HCT116 (cell line): ENCODE data around the gene CDY2A. TPM values are rescaled to one million over a fixed set of nuclear protein-coding genes. Genes with fewer than 3 reads are reported as not detected.
A peak's percentile ranks its signal among the peaks of the same experiment; 100 is the strongest.
"Not testable (repeated sequence)": the region's sequence is repeated elsewhere in the genome, so short reads cannot be mapped to it uniquely, and the experiment has no call there.

Source experiments
- ATAC-seq: fragments of 200-7000 bp; cut with Tn5 transposase; 2 replicates; pipeline ENCODE4 v1.9.1; 2020; ENCODE audit warnings: mild to moderate bottlenecking, moderate library complexity
- BruUV-seq: library from RNA; stranded (reverse); fragments of 400-500 nt; replicated peaks from 2 replicates; lab custom pipeline; 2021; lab: Mats Ljungman, UMichigan
- CTCF ChIA-PET: fragments of 300-600 bp; sonication (Branson Sonifier 250); formaldehyde crosslinking; loops from one replicate; lab custom pipeline; 2021; ENCODE audit warnings: antibody characterized with exemption; lab: Charles Lee
- POLR2A ChIA-PET: fragments of 300-600, 350-600 bp; sonication (Branson Sonifier 250); formaldehyde crosslinking; loops from one replicate; lab custom pipeline; 2021; ENCODE audit warnings: antibody characterized with exemption; lab: Charles Lee
- RAD21 ChIA-PET, 2 experiments: fragments of 300-600 bp; sonication (Branson Sonifier 250); formaldehyde crosslinking; loops; one replicate each; lab custom pipeline; 2023; ENCODE audit warnings: low total read pairs in 2 of 2; ENCODE audit not compliant: uncharacterized antibody in 2 of 2, unreplicated experiment in 2 of 2, low non-redundant PET in 1 of 2; lab: Charles Lee
- DNase-seq: peaks from one replicate; pipeline ENCODE4 v3.0.0-alpha.2; 2010; ENCODE audit warnings: low read depth, low spot score
- H2AFZ ChIP-seq: fragments of 200-600 bp; shearing (Covaris generic), sonication (generic); 2 replicates; pipeline ENCODE4 v1.6.1; 2017; ENCODE audit warnings: low read depth, mixed run types, mixed read lengths, antibody characterized with exemption, low read length; ENCODE audit not compliant: poor library complexity, severe bottlenecking
- H3K27ac ChIP-seq: 2 replicates; pipeline ENCODE4 v1.5.1; 2012; ENCODE audit warnings: low read depth, low read length
- H3K27me3 ChIP-seq: fragments of 200-600 bp; sonication (generic); 2 replicates; pipeline ENCODE4 v1.6.1; 2016; ENCODE audit warnings: mixed run types, low read length, mixed read lengths; ENCODE audit not compliant: insufficient read depth
- H3K36me3 ChIP-seq, 2 experiments: fragments of 200-500 bp in 1 of 2; fragments of 200-600 bp in 1 of 2; sonication (Bioruptor generic) in 1 of 2; sonication (generic) in 1 of 2; 2 replicates each; pipeline versions ENCODE4 v1.5.1 to v1.6.1; 2014 to 2016; ENCODE audit warnings: low read length in 2 of 2, inconsistent platforms in 1 of 2, mixed read lengths in 1 of 2, mixed run types in 1 of 2; ENCODE audit not compliant: insufficient read depth in 2 of 2, control insufficient read depth in 1 of 2
- H3K4me1 ChIP-seq, 2 experiments: fragments of 200-600 bp in 1 of 2; sonication (generic) in 1 of 2; 2 replicates each; pipeline versions ENCODE4 v1.5.1 to v1.6.1; 2012 to 2017; ENCODE audit warnings: low read length in 2 of 2, inconsistent platforms in 1 of 2, mild to moderate bottlenecking in 1 of 2, mixed read lengths in 1 of 2, mixed run types in 1 of 2, moderate library complexity in 1 of 2; ENCODE audit not compliant: insufficient read depth in 2 of 2, control insufficient read depth in 1 of 2
- H3K4me2 ChIP-seq: fragments of 200-600 bp; sonication (generic); 2 replicates; pipeline ENCODE4 v1.6.1; 2017; ENCODE audit warnings: mixed run types, low read length, mixed read lengths
- H3K4me3 ChIP-seq, 2 experiments: fragments of 200-600 bp in 1 of 2; sonication (generic) in 1 of 2; replicated peaks in 1 of 2; 2 replicates each; pipeline ENCODE4 v1.5.1; 2011 to 2016; ENCODE audit warnings: low read length in 2 of 2, control low read depth in 1 of 2, low read depth in 1 of 2, mild to moderate bottlenecking in 1 of 2, mixed read lengths in 1 of 2, mixed run types in 1 of 2
- H3K79me2 ChIP-seq: fragments of 200-600 bp; sonication (generic); 2 replicates; pipeline ENCODE4 v1.6.1; 2017; ENCODE audit warnings: mild to moderate bottlenecking, mixed run types, low read length, moderate library complexity, mixed read lengths; ENCODE audit not compliant: insufficient read depth
- H3K9ac ChIP-seq: fragments of 200-600 bp; sonication (generic); 2 replicates; pipeline ENCODE4 v1.6.1; 2016; ENCODE audit warnings: low read length, mixed read lengths
- H3K9me2 ChIP-seq: fragments of 200-600 bp; sonication (generic), shearing (Covaris generic); 2 replicates; pipeline ENCODE4 v1.6.1; 2017; ENCODE audit warnings: mixed run types, mild to moderate bottlenecking, moderate library complexity; ENCODE audit not compliant: insufficient read depth
- H3K9me3 ChIP-seq, 2 experiments: fragments of 200-500 bp in 1 of 2; fragments of 200-600 bp in 1 of 2; sonication (Bioruptor generic) in 1 of 2; sonication (generic) in 1 of 2; 2 replicates each; pipeline ENCODE4 v1.6.1; 2014 to 2017; ENCODE audit warnings: low read length in 2 of 2, mixed read lengths in 2 of 2, inconsistent platforms in 1 of 2, low read depth in 1 of 2, mild to moderate bottlenecking in 1 of 2, mixed run types in 1 of 2, moderate library complexity in 1 of 2; ENCODE audit not compliant: control insufficient read depth in 1 of 2, insufficient read depth in 1 of 2
- H4K20me1 ChIP-seq: fragments of 200-600 bp; sonication (generic), shearing (Covaris generic); 2 replicates; pipeline ENCODE4 v1.6.1; 2017; ENCODE audit warnings: mixed run types, mild to moderate bottlenecking, moderate library complexity; ENCODE audit not compliant: insufficient read depth
- intact Hi-C: fragments of 100-400 bp; cut with micrococcal nuclease; formaldehyde crosslinking; loops from 2 replicates; pipeline ENCODE4 v1.10.0; 2022
- total RNA-seq: library from RNA; stranded (reverse); gene quantifications from one replicate; pipeline ENCODE4 v1.2.1, GENCODE V29; 2021; ENCODE audit not compliant: unreplicated experiment

CDY2A gene
- total RNA-seq, 1 experiment from 2014 or later: not detected

DNA sequence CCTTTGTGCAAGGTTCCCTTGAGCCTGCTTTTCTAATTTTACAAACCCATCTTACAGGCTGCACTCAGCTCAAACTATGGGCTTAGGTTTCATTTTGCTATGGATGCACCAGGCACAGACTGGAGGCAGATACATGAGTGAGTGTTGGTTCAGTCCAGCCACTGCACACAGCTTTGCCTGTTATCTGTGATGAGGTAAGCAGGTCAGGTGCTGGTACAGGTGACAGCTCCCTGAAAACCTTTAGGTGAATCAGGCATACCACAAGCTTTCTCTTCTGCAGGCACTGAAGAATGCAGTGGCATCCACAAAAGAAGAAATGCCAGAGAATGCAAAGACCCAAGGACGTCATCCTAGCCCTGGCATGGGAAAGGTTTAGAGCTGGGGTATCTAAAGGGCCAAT is 3.3 kb downstream of the CDY2A start:
- RAD21 ChIA-PET, H3K79me2 ChIP-seq, H3K27me3 ChIP-seq, H3K9me3 ChIP-seq, H3K4me1 ChIP-seq, H4K20me1 ChIP-seq, H3K9ac ChIP-seq, CTCF ChIA-PET, DNase-seq, ATAC-seq, intact Hi-C loops, BruUV-seq, POLR2A ChIA-PET, H3K4me2 ChIP-seq, H3K4me3 ChIP-seq, H3K9me2 ChIP-seq, H3K27ac ChIP-seq, H2AFZ ChIP-seq, H3K36me3 ChIP-seq: not testable (repeated sequence)

DNA sequence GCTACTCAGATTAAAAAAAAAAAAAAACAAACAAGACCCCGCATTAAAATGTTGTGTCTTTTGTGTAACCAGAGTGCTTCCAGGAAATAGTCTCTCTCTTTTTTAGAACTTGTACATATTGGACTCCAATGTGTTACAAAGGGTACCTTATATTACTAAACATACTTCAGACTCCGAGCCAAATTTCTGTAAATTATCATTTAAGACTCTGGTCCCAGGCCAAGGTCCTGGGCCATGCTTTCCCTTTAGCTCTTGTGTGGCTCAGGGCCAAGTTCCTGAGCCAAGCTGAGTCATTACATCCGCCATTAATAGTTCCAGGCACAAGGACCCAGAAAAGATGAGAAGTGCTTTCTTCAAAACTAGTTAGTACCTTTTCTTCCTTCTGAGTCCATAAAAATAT is 4.6 kb downstream of the CDY2A start:
- H3K36me3 ChIP-seq, H2AFZ ChIP-seq, H3K4me2 ChIP-seq, intact Hi-C loops, ATAC-seq, CTCF ChIA-PET, H4K20me1 ChIP-seq, H3K27ac ChIP-seq, RAD21 ChIA-PET, BruUV-seq, H3K9me2 ChIP-seq, H3K4me3 ChIP-seq, H3K79me2 ChIP-seq, H3K4me1 ChIP-seq, H3K9ac ChIP-seq, DNase-seq, H3K9me3 ChIP-seq, H3K27me3 ChIP-seq, POLR2A ChIA-PET: not testable (repeated sequence)

DNA sequence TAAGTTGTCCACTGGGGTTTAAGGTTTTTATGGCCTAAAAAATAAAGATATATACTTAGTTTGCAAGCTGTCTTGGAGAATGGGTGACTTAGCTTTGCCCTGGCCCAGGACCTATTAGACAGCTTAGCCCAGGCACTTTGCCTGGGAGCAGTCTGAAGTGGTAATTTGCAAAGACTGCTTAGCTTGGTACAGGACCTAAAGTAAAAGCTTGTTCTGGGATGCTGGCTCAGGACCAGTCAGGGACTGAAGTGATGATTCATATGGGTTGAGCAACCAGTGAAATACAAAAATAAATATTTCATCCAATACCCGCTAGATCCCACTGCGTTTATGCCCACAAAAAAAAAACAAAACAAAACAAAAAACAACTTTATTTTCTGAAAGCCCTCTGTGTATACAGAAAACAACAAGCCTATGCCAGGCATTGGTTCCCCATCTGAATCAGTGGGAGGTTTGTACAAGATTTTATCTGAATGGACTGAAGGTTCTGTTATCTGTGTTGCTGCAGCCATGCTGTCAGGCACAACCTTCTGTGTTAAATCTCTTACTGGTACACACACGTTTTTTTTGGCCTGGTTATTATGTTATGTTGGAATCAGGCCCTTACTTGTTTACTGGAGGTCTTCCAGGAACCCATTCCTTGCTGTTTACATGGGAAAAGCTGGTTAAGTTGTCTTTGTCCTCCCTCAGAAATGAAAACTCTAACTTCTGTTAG is 8.7 kb downstream of the CDY2A start:
- intact Hi-C loops, CTCF ChIA-PET: not testable (repeated sequence)
- peak; percentile 30; the same call in 1 of the 2 replicates for ATAC-seq

GRCh38 chrY:18034864-18035263 is 9.3 kb downstream of the CDY2A start:
- H3K4me3 ChIP-seq, H3K4me1 ChIP-seq, RAD21 ChIA-PET, CTCF ChIA-PET, H2AFZ ChIP-seq, ATAC-seq, intact Hi-C loops, H3K36me3 ChIP-seq, H3K27me3 ChIP-seq, H3K9me2 ChIP-seq, H4K20me1 ChIP-seq, H3K4me2 ChIP-seq, H3K9me3 ChIP-seq, BruUV-seq, POLR2A ChIA-PET, H3K9ac ChIP-seq, H3K79me2 ChIP-seq, DNase-seq, H3K27ac ChIP-seq: not testable (repeated sequence)

More for the DNA sequence above, 8.7 kb downstream of the CDY2A start:
- DNase-seq, BruUV-seq, H3K79me2 ChIP-seq, H4K20me1 ChIP-seq, H3K4me3 ChIP-seq, H2AFZ ChIP-seq, H3K4me2 ChIP-seq, H3K27ac ChIP-seq, H3K36me3 ChIP-seq, RAD21 ChIA-PET, H3K4me1 ChIP-seq, H3K9me2 ChIP-seq, H3K27me3 ChIP-seq, H3K9ac ChIP-seq, POLR2A ChIA-PET, H3K9me3 ChIP-seq: not testable (repeated sequence)
